GM18951 (cell line): ENCODE results near the gene NSMCE1.

Experiments
- POLR2A ChIP-seq: IDR thresholded peaks from 4 replicates; pipeline ENCODE4 v1.6.1; 2011; ENCODE audit warnings: mild to moderate bottlenecking; ENCODE audit not compliant: insufficient read length, insufficient read depth; ENCODE audit errors: extremely low read depth
- in situ Hi-C: fragments of 300-500 bp; cut with MboI; formaldehyde crosslinking; loops from one replicate; pipeline ENCODE4 v1.12.0; 2022; ENCODE audit warnings: low sequenced_read_pairs, mixed read lengths, inconsistent platforms; ENCODE audit not compliant: unreplicated experiment

Gene NSMCE1

DNA sequence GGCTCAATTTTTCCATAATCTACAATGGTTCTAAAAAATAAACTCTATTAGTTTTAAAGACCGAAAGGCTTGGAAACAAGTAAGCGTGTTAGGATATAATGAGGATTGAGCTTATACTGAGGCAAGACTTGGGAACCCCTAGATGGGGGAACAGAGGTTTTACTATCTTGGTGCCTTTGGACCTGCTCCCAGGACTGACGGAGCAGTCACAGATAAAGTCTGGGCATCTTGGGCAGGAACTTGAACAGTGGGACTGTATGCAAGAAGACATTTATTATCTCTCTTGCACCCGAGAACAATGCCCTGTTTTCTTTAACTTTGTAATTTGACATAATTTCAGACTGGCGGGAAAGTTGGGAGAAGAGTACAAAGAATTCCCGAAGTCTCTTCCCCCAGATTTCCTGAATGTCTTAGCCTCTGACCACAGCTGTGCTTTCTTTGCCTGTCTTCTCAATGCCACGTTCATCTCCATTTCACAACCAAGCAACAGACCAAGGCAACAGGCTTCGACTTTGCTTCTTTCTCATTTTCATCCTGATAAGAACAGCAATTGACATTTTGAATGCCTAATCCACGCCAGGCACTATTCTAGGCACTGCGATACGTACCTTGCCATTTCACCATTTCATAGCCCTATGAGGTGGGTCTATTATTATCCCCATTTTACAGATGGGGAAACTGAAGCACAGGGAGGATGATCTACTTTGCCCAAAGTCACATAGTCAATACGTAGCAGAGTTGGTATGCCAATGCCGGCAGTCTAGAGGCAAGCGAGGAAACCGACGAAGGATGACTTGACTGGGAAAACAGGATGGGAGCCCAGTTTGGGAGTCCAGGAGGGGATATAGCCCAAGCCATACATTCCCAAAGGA, 42.2 kb upstream of the NSMCE1 start:
- no peak for TF ChIP-seq POLR2A
- in situ Hi-C loops: no loop called here

DNA sequence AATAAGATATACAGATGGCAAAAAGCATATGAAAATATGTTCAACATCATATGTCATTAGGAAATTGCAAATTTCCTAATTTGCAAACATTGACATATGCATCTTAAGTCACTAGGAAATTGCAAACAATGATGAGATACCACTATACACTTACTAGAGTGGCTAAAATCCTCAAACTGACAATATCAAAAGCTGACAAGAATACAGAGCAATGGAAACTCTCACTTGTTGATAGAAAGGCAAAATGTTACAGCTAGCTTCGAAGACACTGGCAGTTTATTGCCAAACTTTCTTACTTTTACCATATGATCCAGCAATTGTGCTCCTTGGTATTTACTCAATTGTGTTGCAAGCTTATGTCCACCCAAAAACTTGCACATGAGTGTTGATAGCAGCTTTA, 40.2 kb upstream of the NSMCE1 start:
- in situ Hi-C loops: no loop called here
- no peak for TF ChIP-seq POLR2A

DNA sequence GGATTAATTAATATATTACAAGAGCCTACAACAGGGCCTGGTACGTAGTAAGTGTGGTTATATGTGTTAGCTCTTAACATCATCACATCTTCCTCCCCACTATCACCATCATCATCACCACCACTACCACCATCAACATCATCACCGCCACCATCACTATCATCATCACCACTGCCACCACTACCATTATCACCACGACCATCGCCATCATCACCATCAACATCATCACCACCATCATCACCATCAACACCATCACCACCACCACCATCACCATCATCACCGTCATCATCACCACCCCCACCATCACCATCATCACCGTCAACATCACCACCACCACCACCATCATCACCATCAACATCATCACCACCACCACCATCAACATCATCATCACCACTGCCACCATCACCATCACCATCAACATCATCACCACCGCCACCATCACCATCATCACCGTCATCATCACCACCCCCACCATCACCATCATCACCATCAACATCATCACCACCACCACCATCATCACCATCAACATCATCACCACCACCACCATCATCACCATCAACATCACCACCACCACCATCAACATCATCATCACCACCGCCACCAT, 37.4 kb upstream of the NSMCE1 start:
- in situ Hi-C loops: no loop called here

DNA sequence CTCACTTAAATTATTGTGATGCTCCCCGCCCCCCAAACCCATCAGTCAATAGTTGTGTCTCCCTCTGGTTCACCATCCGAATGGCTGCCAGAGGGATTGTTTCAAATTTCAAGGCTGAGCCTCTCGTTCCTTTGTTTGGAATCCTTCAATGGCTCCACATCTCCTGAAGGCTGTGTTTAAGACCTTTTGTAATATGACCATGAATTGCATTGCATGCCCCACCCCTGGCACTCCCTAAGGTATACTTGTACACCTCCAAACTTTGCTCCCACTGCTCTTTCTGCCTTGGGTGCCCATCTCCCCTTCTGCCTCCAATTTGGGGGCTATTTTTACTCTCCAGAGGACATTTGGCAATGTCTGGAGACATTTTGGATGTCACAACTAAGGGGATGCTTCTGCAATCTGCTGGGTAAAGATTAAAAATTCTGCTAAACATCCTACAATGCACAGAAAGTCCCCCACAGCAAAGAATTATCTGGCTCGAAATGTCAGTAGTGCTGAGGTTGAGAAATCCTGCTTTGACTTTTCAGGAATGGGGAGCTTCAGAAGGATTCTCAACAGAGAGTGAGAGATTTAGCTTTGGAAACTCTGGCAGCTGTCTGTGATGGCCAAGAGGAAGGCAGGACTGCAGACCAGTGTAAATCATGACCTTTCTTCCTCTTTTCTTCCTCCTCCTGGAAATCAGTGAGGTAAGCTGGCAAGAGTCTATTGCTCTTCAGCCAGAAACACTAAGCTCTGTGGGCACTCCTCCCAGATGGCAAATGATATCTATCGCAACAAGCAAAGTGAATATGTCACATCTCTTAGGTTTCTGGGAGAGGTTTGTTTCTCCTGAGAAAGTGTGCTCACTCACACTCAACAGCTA, 36.5 kb upstream of the NSMCE1 start:
- in situ Hi-C loops: no loop called here
- TF ChIP-seq POLR2A: no peak

More for the DNA sequence above, 37.4 kb upstream of the NSMCE1 start:
- TF ChIP-seq POLR2A: no peak

DNA sequence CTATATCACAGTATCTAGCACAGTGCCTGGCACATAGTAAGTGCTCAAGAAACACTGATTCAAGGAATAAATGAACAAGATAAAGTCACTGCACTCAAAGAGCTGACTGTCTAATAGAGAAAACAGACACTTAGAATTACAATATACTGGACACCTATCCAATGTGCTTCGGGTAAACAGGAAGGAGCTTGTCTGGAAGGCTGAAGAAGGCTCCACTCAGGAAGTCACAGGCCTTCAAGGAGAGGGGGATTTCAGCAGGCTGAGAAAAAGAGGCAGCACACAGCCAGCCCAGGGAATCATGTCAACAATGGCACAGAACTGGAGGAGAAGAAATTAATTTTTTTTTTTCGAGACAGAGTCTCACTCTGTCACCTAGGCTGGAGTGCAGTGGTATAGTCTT, 35.5 kb upstream of the NSMCE1 start:
- in situ Hi-C loops: no loop called here
- no peak for TF ChIP-seq POLR2A

DNA sequence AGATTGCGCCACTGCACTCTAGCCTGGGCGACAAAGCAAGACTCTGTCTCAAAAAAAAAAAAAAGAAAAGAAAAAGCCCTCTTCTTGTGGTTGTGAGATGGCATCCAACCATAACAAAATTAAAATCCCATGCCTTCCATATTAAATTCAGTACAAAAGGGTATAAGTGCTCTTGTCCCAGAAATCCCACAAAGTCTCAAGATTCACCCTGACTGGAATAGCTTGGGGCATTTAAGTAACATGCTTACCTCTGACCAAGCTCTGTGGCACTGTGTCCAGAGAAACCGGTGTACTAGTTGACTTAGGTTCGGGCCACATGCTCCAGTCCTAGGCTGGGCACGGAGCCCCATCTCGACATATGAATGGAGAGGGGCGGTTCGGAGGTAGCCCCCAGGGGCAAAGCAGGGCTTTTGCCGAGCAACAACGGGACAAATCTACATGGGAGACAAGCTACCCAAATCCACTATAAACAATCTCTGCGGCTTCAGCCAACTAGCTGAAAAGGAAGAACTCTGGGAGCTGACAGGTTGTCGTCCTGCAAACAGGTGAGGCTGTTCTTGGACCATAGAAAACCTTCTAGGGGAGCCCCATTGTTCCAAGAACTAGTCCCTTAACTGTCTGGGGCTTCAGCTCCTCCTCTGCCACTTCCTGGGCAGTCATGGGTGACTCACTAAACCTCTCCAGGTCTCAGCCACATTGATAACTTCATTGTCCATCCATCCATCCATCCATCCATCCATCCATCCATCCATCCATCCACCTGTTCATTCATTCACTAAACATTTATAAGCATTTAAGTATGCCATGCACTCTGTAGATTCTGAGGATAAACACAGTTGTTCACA, 34.9 kb upstream of the NSMCE1 start:
- TF ChIP-seq POLR2A: no peak
- in situ Hi-C loops: no loop called here

DNA sequence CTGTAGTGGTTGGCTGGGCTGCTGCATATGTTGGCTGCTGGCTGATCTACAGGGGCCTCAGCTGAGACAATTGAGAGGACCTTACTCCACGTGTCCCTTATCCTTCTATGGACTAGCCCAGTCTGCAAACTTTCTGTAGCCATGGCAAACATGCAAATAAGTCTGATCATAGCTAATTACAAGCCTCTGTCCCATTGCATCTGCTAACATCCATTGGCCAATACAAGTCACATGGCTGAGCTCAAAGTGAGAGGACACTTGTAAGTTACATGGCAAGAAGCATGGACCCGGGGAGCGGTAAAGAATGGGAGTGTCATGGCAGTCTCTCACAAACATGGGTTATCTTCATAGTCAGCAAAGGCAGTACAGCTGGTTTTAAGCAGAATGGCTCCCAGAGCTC, 33.6 kb upstream of the NSMCE1 start:
- in situ Hi-C loops: no loop called here
- no peak for TF ChIP-seq POLR2A

DNA sequence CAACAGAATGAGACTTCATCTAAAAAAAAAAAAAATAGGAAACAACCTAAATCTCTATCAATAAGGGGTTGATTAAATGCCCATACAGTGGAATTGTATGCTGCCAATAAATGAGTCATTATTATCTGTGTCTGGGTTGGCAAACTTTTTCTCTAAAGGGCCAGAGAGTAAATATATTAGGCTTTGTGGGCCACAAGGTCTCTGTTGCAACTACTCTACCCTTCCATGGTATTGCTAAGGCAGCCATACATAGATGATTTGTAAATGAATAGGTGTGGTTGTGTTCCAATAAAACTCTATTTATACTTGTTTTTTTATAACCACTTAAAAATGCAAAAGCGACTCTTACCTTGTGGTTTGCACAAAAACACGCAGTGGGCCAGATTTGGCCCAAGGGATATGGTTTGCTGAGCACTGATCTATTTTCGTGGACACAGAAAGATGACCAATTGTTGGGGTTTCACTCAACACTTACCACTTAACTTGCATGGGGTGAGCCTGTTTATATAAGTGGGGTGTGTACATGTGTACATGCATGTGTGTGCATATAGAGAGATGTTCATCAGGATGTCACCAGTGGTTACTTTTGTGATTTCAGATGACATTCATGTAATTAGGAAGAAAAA, 32.8 kb upstream of the NSMCE1 start:
- TF ChIP-seq POLR2A: no peak
- in situ Hi-C loops: no loop called here

DNA sequence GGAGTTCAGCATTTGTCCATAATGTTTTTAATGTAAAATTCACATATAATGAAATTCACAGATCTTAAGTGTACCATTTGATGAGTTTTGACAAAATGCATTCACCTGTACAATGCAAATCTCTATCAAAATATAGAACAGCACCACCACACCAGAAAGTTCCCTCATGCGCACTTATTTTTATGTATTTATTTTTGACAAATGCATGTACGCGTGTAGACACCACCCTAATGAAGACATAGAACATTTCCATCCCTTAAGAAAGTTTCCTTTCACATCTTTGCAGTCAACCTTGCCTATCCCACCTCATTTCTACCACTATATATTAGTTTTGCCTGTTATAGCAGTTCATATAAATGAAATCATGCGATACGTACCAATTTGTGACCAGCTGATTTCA, 29.6 kb upstream of the NSMCE1 start:
- in situ Hi-C loops: no loop called here
- no peak for TF ChIP-seq POLR2A

DNA sequence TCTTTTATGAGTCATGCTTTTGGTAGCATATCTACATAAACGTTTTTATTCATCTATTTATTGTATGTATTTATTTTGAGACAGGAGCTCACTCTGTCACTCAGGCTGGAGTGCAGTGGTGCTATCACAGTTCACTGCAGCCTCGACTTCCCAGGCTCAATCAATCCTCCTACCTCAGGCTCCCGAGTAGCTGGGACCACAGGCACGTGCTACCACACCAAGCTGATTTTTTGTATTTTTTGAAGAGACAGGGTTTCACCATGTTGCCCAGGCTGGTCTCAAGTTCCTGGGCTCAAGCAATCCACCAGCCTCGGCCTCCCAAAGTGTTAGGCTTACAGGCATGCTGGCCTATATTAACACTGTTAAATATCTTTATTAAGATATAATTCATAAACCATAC, 24.8 kb upstream of the NSMCE1 start:
- in situ Hi-C loops: no loop called here
- no peak for TF ChIP-seq POLR2A

DNA sequence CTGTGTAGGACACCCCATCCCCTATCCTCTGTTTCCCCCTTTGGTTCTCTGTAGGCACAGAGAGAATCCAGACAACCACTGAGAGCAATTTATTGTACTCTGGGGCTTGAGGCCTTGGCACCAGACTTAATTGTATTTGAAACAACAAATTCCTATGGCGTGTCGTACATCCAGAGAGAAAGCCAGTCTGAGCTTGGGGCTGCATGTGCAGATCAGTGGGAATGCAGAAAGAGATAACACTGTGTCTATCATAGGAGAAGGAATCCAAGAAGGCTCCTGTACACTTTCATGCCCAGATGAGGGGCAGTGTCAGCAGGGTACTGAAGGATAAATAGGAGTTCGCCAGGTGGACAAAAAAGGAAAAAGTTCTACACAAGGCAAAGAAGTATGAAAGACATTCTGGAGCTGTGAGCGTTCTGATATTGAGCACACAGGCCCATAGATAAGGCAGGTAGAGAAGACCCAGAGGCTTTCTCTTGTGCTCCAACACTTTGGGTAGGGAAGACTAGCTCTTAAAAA, 23.2 kb upstream of the NSMCE1 start:
- no peak for TF ChIP-seq POLR2A
- in situ Hi-C loops: no loop called here

DNA sequence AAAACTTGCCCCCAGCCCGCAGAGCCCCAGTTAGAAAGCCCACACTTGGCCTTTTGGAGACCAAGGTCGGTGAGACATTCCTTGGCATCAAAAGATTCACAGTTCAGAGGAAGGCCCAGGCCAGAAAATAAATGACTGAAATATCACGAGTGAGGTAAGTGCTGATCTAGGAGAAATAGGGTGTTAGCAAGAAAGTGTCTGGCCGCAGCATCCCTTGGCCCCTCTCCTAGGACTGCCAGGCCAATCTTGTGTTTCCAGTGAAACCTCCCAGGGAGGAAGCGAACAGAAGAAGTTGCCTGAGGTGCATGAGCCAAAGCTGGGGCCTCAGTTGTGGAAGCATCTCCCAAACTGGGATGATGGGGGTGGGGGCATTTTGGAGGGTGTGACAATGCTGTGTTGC, 22.5 kb upstream of the NSMCE1 start:
- in situ Hi-C loops: no loop called here
- no peak for TF ChIP-seq POLR2A

DNA sequence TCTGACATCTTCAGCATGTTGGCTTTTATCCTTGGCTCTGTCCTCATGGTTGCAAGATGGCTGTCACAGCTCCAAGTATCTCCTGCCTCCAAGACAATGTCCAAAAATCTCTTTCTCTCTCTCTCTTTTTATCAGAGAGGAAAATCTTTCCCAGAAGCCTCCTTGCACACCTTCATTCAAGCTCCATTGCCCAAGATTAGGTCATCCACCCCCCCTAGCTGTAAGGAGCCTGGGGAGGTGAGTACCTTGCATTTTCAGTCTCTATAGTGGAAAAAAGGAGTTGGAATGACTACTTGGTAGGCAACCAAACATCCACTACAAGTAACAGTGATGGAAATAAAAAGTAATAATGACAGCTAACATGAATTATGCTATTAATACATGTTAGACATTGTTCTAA, 22.0 kb upstream of the NSMCE1 start:
- TF ChIP-seq POLR2A: no peak
- in situ Hi-C loops: no loop called here
